Activated naive CD4-positive, alpha-beta T cell treated with Interleukin-2 at 50 U/mL for 16 hours (primary cell): Measurements from ENCODE around the gene EIF3CL.
"Not testable (repeated sequence)": the region's sequence is repeated elsewhere in the genome, so short reads cannot be mapped to it uniquely, and the experiment has no call there.

ENCODE experiments used
- DNase-seq: peaks from one replicate; pipeline ENCODE4 v3.0.0-alpha.2; 2020

The EIF3CL gene

DNA sequence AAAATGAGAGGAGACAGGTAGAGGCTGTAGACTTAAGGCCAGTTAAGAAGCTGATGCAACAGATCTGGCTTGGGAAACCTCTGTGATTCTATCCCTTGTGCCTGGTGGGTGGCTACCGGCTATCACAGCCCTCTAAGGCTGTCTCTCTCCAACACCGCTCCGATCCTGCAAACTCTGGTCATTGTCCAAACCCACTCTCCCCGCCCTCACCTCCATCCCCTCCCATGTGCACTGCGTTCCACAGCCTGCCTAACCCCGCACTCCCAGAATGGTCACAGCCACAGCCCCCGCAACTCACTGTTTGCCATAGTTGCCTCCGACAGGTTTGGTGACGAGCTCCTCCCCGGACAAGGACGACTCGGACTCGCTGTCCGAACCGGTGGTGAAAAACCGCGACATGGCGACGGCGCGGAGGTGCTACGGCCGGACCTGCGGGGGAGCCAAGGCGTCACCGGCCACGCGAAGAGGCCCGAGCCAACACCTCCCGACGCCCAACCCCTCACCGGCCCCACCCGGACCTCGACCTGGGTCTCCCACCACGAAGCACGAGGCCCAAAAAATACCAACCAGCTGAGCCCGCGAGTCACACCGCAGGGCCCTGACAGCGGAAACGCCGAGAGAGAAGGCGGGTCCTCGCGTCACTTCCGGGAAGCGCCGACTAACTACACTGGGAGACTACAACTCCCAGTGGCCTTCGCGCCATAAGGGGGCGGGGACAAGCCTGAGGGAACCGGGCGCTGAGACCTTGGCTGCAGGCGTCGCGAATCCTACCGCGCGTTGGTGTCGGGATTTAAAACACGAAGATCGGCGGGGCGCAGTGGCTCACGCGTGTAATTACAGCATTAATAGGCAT, at the start of gene EIF3CL:
Gene EIF3CL (minus strand): TSS at position 622 of the 853 bp plus-strand sequence. CDS start 223 bp downstream, at position 399.
- DNase-seq, result not testable (repeated sequence)

- DNase-seq, result not testable (repeated sequence)
Measured at GRCh38 chr16:28447081-28447480, 43.4 kb upstream of the EIF3CL start.

DNA sequence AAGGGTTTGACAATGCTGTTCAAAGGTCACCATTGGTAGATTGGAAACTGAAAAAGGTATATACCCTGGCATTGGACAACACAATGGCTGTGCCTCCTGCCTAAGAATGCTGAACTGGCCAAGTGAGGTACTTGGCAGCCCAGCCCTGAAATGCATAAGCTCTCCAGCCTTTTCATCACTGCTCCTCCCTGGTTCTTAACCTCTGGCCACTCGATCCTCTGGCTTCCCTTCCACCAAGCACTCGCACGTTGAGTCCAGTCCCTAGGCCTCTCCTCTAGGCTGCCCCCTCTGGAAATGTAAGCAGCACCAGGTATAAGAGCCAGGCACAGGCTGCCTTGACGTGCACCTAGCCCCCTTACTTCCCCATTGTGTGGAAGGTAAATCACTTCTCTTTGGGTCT, 42.7 kb upstream of the EIF3CL start:
- not testable (repeated sequence) for DNase-seq

DNA sequence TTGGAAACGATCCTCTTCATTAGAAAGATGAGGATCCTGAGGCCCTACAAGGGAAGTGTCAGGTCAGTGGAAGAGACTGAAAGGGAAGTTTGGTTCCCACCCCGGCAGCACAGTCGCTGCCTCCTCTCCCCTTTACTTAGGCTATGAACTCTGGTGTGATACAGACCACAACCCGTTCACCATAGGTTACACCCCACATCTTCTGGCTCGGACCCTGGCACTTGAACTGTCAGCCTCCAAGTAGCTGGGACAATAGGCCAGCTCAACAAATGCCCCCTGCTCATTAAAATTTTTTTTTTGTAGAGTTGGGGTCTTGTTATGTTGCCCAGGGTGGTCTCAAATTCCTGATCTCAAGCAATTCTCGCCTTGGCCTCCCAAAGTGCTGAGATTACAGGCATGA, 40.3 kb upstream of the EIF3CL start:
- not testable (repeated sequence) for DNase-seq

DNA sequence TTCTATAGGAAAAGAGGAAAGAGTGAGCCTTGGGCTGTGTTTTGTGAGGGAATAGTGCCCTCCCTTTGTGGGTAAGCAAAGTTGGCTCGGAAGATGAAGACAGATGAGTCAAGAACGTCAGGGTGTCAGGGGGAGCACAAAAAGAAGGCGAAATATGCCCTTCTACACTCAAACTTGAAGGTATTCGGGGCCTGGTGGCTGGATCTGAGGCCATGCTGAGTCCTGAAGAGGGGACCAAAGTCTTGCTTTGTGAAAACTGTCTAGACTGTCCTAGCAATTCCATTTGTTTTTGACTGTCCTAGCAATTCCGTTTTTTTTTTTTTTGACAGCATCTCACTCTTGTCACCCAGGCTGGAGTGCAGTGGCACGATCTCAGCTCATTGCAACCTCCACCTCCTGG, 35.3 kb upstream of the EIF3CL start:
- not testable (repeated sequence) for DNase-seq

GRCh38 chr16:28435340-28435739, 31.7 kb upstream of the EIF3CL start:
- not testable (repeated sequence) for DNase-seq

DNA sequence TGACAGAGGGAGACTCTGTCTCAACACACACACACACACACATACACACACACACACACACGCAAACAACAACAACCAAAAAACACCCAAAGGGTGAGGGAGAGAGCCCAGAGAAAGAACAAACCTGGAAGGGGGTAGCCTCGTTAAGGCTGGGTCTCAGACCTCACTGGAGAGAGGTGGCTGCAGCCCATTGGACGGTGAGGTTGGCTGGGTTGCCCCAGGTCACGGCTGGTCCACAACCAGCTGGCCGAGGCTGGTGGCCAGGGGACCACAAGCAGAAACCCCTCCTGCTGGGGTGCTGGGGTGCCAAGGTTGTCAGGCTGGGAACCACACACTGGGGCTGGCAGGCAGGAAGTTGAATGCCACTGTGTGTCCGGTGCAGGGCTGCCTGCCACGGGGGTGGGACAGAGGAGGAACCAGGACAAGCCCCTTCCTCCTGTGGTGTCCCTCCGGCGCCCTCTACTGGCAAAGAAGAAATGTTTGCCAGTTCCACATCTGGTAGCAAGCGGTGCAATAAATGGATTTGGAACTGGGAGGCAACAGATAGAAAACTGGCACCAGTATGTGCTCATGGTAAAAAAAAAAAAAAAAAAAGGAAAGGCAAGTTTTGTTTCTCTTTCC, 22.5 kb upstream of the EIF3CL start:
- DNase-seq, result not testable (repeated sequence)

- DNase-seq, result not testable (repeated sequence)
Measured at GRCh38 chr16:28421071-28421750, 17.6 kb upstream of the EIF3CL start.

DNA sequence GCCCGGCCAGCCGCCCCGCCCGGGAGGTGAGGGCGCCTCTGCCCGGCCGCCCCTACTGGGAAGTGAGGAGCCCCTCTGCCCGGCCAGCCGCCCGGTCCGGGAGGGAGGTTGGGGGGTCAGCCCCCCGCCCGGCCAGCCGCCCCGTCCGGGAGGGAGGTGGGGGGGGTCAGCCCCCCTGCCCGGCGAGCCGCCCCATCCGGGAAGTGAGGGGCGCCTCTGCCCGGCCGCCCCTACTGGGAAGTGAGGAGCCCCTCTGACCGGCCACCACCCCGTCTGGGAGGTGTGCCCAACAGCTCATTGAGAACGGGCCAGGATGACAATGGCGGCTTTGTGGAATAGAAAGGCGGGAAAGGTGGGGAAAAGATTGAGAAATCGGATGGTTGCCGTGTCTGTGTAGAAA, 13.4 kb upstream of the EIF3CL start:
- not testable (repeated sequence) for DNase-seq

- DNase-seq, result not testable (repeated sequence)
Measured at GRCh38 chr16:28414530-28414929, 10.9 kb upstream of the EIF3CL start.

DNA sequence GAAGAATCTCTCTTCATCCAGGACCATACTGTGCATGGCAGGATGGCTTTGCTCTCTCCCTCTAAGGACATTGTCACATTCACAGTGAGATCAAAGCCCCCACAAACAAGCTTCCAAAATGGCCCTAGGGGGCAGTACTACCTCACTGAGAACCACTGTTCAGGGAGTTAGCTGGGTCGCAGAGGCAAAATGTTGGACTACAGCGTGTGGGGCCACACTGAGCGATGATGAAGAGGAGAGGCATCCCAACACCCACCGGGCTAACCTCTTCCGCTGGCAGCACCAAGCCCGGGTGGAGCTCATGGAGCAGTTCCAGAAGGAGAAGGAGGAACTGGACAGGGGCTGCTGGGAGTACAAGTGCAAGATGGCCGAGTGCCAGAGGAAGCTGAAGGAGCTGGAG, 9.9 kb upstream of the EIF3CL start:
- not testable (repeated sequence) for DNase-seq

- not testable (repeated sequence) for DNase-seq
Measured at GRCh38 chr16:28392054-28392453, 11.6 kb downstream of the EIF3CL start.

GRCh38 chr16:28382177-28382867, 21.3 kb downstream of the EIF3CL start:
- not testable (repeated sequence) for DNase-seq

- DNase-seq, result not testable (repeated sequence)
Measured at GRCh38 chr16:28377822-28378221, 25.8 kb downstream of the EIF3CL start.

- DNase-seq, result not testable (repeated sequence)
Measured at GRCh38 chr16:28377108-28377625, 26.5 kb downstream of the EIF3CL start.

DNA sequence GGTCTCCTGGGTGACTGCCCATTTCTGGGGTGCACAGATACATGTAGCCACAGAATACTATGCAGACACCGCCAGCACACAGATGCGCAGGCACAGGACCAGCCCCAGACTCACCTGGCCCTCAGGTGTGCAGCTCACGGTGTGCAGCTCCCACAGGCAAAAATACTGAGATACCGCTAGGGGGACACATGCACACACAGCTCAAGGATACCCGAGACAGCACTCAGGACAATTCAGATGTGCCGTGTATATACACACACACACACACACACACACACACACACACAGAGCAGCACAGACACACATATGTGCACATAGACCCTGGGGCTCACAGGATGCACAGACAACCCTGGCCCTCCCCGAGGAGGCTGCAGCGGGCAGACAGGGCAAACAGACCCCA, 28.5 kb downstream of the EIF3CL start:
- DNase-seq, result not testable (repeated sequence)

GRCh38 chr16:28374281-28374680, 29.4 kb downstream of the EIF3CL start:
- not testable (repeated sequence) for DNase-seq

DNA sequence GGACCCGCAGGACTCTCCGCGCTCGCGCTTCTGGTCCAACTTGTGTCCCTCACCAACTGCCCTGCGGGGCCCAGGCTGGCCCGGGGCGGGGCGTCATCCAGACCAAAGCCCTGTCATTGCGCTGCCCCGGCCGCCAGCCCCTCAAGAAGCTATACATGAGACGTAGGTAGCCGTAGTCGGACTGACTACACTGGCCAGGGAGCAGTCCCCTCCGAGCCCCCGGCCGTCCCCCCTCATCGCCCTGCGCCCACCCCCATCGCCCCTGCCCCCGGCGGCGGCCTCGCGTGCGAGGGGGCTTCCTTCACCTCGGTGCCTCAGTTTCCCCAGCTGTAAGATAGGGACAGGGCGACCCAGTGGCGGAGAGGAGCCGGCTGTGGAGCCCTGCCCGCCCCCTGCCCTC, 35.7 kb downstream of the EIF3CL start:
- not testable (repeated sequence) for DNase-seq

DNA sequence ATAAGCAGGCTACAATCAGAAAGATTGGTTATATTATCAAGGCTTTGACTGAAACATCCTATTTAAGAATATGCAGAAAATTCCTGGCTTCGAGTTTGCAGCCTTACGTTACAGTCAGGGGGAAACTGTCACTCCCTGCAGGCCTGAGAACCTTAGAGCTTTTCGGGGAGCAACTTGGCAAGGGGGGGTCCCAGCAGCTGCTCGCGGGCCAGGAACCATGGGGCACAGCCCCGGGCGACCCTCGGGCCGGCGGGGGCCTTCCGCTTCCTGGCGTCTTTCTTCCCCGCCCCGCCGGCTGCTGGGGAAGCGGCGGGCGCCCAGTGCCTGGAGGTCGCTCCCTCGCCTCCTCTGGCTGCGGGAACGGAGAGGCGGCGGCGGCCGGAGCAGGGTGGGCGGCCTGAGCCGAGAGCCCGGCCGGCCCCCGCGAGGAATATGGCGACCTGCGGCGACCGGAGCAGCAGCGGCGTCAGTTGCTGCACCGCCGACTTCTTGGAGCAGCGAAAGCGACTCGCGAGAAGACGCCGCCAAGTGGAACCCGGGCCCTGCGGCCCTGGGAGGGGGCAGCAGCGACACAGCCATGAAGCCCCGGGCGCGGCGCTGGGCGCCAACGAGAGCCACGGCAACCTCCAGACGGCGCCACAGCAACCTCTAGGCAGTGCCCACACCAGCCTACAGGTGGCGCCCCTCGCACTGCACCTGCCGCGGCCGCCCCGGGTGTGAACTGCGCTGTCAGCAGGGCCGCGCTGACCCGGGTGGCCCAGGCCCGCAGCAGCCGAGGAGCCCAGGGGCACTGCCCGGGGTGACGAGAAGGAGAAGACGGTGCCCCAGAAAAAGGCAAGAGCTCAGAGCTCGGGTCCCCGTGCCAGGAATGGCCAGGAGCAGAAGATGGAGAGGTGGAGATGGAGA, 39.1 kb downstream of the EIF3CL start:
- DNase-seq, result not testable (repeated sequence)

DNA sequence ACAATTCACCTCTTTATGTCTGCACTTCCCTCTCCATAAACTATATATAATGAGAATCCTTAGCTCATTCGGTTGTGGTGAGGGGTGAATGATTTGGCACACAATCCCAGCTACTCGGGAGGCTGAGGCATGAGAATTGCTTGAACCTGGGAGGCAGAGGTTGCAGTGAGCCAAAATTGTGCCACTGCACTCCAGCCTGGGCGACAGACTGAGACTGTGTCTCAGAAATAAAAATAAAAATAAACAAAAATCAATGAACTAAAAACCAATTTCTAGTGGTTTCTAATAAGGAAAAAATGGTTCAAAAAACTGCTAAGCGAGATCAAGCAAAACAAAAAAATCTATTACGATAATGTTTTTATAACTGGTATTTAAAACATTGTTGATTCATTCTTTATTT, 40.2 kb downstream of the EIF3CL start, which contains the start of gene NPIPB6:
Gene NPIPB6 (minus strand): TSS at position 101 of the 400 bp plus-strand sequence. CDS start 686 bp downstream, outside the sequence.
- DNase-seq, result not testable (repeated sequence)

- not testable (repeated sequence) for DNase-seq
Measured at GRCh38 chr16:28362600-28362999, 41.0 kb downstream of the EIF3CL start.
